GM19468 (cell line): ENCODE results near the gene FAM171A1.
"Not testable (repeated sequence)": the region's sequence is repeated elsewhere in the genome, so short reads cannot be mapped to it uniquely, and the experiment has no call there.

Experiments
- ATAC-seq: cut with Tn5 transposase; IDR thresholded peaks from one replicate; pipeline ENCODE4 v1.9.1; 2021; ENCODE audit warnings: mild to moderate bottlenecking, moderate library complexity, moderate number of reproducible peaks; ENCODE audit not compliant: unreplicated experiment; ENCODE audit errors: extremely low read depth

Gene FAM171A1

GRCh38 chr10:15296701-15297100 lies 74.4 kb downstream of the FAM171A1 start:
- ATAC-seq: no peak

DNA sequence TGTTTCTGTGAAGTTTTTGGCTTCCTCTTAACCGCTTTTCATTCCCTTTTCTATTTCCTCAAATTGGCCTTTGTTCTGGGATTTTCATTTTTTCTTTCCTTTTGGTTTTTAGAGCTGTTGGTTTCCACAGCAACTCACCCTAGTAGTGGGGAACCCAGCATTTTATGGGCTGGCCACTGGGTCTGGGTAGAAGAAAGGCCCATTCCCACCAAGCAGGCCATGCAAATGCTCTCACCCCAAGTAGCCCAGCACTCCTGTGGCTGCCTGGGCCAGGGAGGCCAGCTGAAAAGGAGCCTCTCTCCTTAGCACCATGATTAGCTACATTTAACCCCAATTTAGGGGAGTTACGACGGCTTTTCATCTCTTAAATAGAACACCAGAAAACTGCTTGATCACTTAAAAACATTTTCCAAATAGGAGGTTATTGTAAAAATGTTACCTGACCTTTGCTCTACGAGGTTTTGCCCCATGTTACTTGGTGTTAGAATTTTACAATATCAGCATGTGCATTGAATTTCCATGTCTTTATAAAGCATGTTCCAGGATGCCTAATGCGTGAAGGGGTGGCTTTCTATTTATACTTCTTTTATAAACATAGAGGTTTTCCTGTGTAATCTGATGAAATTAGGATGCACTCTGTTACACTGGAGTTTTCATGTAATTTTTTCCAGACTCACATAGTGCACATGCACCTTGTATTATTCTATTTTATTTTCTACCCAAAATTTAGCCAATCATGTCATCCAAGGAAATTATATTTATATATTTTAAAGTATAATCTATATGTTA lies 75.4 kb downstream of the FAM171A1 start:
- ATAC-seq: no peak

GRCh38 chr10:15293862-15294842 lies 76.9 kb downstream of the FAM171A1 start:
- ATAC-seq: no peak

- no peak for ATAC-seq
Measured at GRCh38 chr10:15290671-15291070, 80.4 kb downstream of the FAM171A1 start.

DNA sequence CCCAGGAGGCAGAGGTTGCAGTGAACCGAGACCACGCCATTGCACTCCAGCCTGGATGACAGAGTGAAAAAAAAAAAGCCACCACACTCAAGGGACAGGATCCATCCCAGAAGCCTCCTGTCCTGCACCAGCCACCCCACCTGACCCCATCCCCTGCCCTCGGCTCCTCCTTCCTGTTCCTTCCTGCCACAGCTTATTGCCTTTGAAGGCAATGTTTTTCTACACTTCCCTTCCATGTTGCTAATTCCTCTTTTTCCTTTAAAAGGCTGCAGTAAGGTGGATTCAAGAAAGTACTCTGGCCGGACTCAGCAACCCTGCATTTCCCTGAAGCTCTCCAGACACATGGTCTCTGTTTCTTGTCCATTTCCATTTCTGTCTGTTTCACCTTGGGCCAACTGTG lies 80.9 kb downstream of the FAM171A1 start:
- no peak for ATAC-seq

GRCh38 chr10:15280974-15281373 lies 90.1 kb downstream of the FAM171A1 start:
- no peak for ATAC-seq

DNA sequence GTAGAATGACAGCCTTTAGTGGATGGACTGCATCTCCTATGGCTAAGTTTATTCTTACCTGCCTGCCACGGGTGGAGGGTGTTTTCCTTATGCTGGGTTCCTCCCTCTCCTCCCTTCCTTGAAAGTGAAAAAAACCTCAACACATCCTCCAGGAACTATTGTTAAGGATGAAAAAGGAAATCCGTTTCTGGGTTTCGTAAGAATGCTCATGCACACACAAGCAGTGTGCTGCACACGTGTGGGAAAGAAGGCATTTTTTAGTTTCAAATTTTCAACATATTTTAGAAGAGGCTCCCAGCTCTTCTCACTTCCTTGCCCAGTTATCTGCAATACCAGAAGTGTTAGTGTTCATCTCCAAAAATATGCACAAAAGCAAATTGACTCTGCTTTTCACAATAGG lies 90.6 kb downstream of the FAM171A1 start:
- no peak for ATAC-seq

- no peak for ATAC-seq
Measured at GRCh38 chr10:15279236-15279635, 91.9 kb downstream of the FAM171A1 start.

DNA sequence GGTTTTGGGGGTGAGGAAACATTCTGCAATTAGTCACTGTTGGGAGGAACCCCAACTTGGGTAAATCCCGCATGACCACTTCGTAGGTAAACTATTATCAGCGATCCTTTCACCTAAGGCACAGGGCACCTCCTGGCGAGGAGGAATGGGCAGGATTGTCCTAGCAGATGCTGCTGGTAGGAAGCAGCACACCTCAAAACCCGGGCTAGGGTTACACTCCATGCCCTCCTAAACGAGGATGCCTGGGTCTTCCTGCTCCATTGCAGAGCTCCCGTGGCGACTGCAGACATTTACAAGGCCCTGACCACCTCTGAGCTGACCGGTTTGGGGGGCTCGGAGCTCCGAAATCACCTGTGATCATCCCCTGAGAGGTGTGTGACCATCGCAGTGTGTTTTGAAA lies 92.3 kb downstream of the FAM171A1 start:
- ATAC-seq: no peak

GRCh38 chr10:15276039-15276438 lies 95.0 kb downstream of the FAM171A1 start:
- not testable (repeated sequence) for ATAC-seq

GRCh38 chr10:15269838-15270237 lies 101.3 kb downstream of the FAM171A1 start:
- ATAC-seq: not testable (repeated sequence)

DNA sequence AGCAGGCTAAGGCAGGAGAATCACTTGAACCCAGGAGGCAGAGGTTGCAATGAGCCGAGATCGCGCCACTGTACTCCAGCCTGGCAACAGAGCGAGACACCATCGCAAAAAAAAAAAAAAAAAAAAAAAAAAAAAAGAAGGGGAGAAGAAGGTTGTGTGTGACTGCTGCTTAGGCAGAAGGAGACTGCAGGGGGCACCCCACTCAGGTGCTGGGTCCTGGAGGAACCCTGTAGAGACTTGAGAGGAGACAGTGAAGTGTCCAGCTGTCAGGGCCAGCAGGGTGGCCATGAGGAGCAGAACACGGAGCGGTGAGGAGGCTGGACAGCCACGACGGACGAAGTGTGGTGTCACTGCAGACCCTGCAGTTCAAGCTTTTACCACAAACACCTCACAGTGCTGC lies 103.6 kb downstream of the FAM171A1 start:
- no peak for ATAC-seq

GRCh38 chr10:15266117-15266516 lies 105.0 kb downstream of the FAM171A1 start:
- no peak for ATAC-seq

- no peak for ATAC-seq
Measured at GRCh38 chr10:15265558-15265957, 105.5 kb downstream of the FAM171A1 start.

DNA sequence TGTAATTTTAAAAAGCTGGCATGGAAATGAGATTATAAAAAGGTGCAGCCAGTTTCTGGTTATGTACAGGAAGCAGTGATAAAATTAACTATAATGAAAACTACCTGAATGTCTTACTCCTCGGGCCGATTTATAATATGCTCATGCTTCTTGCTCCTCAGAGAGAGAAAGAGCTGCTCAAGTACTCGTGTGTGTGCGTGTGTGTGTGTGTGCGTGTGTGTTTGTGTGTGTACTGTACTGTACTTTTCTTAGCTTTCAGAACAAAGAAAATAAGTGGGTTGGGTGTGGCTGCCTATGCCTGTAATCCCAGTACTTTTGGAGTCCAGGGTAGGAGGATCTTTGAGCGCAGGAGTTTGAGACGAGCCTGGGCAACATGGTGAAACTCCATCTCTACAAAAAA lies 106.0 kb downstream of the FAM171A1 start:
- ATAC-seq: no peak

- ATAC-seq: no peak
Measured at GRCh38 chr10:15263657-15264323, 107.3 kb downstream of the FAM171A1 start.

DNA sequence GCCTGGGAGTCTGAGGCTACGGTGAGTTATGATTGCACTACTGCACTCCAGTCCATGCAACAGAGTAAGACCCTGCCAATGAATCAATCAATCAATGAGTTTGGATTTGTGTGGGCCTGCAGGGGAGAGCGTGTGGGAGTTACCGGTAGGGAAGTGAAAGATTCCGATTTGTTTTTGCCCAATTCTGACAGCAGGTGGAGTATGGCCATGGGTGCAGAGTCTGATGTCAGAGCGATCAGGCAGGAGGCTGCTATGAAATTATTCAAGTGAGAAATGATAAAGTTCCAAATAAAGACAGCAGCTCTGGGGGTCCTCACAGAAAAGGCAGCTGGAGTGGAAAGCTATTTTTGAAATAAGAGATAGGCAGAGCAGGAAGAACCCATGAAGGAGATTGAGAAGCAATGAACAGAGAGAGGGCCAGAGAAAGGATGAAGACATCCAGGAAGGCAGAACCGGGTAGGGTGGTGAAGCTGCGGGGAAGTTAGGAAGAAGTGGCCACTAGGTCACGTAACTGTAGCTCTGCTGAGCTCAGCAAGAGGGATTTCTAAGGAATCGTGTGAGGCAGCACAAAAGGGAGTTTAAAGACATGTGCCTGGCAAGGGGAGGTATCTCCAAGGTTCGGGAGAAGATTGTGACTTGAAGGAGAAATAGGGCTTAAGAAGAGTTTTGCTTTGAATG lies 108.9 kb downstream of the FAM171A1 start:
- no peak for ATAC-seq

DNA sequence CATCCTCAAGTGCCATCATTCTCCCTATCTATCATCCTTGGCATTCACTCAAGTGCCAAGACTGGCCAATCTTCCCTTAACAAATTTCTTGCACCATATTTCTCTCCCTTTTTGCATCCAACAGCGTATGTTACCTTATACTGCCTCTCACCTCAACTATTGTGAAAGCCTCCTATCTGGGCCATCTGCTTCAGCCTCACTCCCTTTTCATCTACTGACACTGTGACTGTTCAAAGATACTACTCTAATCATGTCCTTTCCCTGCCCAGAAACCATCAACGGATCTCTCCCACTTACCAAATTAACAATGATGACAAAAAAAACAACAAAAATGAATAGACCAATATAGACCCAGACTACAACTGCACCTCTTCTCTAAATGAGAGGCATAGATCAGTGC lies 112.0 kb downstream of the FAM171A1 start:
- ATAC-seq: no peak

DNA sequence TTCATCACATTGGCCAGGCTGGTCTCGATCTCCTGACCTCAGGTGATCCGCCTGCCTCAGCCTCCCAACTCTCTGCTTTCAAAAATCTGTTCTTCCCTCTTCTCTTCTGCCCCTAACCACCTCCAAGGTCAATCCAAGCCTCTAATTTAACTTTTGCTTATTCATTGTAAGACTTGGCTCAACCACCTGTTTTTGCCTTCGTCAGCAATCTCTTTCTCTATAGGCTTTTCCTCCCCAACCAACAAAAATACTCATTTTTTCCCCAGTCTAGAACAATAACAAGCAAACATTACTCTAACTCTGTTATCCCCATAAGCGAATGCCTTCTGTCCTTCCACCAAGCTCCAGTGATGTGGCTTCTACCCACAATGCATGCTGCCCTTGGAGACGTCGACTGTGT lies 112.8 kb downstream of the FAM171A1 start:
- ATAC-seq: no peak

GRCh38 chr10:15255961-15256360 lies 115.1 kb downstream of the FAM171A1 start:
- no peak for ATAC-seq
